SH-SY5Y (cell line): Measurements from ENCODE around the gene ABCB7.

Source experiments
- GATA2 ChIP-seq: IDR thresholded peaks from 2 replicates; pipeline ENCODE4 v1.6.1; 2011; ENCODE audit warnings: mild to moderate bottlenecking, low read depth, low read length
- GATA3 ChIP-seq: IDR thresholded peaks from 2 replicates; pipeline ENCODE4 v1.6.1; 2011; ENCODE audit warnings: low read depth, mild to moderate bottlenecking, low read length, moderate library complexity

The ABCB7 gene

DNA sequence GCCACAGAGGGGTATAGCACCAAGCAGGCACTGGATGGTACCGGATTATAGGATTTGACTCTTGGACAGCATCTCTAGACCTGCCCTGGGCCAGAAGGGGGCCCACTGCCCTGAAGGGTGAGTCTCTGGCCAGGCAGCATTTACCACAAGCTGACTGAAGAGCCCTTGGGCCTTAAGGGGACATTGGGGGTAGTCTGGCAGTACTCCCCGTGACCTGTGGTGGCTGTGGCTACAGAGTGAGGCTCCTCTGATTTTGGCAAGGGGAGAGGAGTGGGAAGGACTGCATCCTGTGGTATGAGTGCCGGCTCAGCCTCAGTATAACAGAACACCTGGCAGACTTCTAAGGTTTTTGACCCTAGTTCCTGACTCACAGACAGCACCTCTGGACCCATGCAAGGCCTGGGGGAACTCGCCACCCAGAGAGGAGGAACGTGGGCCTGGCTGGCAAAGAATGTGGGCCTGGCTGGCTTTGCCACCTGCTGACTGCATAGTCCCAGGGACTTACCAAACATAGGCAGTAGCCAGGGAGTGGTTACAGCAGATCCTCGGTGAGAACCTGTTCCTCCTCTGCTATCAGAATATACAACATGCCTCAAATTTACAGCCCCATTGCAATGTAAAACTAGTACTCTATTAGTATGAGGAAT lies 48.1 kb downstream of the ABCB7 start:
- TF ChIP-seq GATA3 (no peak), GATA2 (no peak)

DNA sequence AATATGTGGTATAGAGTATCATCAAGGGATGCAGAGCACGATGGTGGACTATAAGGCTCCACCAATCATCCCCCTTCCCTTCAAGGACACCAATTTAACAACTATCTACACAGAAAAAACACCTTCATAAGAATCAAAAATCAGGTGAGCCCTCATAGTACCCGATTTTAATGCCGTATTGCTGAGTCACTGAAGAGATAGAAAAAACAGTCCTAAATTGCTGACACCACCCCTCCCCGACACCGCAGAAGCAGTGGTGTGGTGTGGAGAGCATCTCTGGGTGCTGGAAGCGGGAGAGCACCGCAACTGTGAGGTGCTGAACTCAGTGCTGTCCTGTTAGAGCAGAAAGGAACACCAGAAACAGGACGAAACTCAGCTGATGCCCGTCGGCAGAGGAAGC lies 49.3 kb downstream of the ABCB7 start:
- TF ChIP-seq GATA3 (no peak), GATA2 (no peak)

DNA sequence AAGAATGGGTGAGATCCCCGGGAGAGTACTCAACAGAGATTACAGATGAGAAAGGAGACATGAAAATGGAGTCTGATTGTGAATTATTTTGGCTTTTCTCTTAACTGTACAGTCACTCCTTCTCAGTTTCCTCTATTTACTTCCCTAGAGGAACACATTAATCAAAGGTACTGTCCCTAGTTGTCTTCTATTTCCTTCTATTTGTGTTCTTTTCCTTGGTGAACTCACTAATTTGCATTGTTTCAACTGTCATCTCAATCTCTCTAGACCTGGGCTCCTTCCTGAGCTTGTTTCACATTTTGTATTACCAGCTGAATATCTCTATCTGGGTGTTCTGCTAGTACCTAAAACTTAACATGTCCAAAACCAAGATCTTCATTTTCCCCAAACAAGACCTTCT lies 59.8 kb downstream of the ABCB7 start:
- no peak for TF ChIP-seq GATA3
- no peak for TF ChIP-seq GATA2

DNA sequence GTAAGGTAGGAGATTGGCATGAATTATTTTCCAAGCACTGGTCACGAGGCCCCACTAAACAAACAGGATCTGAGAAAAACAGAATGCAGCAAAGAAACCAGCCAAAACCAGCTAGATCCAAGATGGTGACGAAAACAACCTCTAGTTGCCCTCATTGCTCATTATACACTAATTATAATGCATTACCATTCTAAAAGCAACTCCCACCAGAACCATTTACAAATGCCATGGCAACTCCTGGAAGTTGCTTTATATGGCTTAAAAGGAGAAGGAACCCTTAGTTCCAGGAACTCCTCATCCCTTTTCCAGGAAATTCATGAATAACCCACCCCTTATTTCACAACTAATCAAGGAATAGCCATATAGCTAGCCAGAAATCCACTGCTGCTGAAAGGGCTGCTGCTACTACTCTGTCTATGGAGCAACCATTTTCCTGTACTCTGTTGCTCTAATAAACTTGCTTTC lies 69.3 kb downstream of the ABCB7 start:
- TF ChIP-seq GATA2 = no peak
- no peak for TF ChIP-seq GATA3

DNA sequence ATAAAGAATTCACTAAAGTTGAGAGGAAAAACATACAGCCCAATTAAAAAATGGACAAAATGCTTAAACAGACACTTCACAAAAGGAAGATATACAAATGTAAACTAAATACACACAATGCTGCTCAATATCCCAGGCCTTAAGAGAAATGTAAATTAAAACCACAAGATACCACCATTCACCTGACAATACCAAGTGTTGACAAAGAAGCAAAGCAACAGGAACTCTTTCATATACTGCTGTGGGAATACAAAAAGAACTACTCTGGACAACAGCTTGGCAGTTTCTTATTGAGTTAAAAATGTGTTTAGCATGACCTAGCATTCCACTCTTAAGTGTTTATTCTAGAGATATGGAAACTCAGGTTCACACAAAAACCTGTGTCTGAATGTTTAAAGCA lies 71.3 kb downstream of the ABCB7 start:
- TF ChIP-seq GATA3 = no peak
- no peak for TF ChIP-seq GATA2

DNA sequence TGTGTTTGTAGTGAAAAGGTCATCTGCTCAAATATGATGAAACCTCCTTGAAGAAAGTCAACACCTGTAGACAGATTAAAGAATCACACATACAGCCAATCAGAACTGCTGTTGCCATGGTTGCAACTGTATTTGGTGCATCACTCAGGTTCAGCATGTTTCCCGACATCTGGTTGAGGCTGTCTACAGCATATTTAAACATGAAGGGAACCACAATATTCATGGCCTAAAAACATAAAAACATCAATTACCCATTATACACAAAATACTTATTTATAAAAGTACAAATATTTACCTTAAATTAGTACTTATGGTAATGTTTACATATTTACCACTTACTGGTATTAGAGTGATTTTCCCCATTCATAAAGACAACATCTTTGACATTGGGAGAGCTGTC lies 79.7 kb downstream of the ABCB7 start:
- TF ChIP-seq GATA2 = no peak
- no peak for TF ChIP-seq GATA3

DNA sequence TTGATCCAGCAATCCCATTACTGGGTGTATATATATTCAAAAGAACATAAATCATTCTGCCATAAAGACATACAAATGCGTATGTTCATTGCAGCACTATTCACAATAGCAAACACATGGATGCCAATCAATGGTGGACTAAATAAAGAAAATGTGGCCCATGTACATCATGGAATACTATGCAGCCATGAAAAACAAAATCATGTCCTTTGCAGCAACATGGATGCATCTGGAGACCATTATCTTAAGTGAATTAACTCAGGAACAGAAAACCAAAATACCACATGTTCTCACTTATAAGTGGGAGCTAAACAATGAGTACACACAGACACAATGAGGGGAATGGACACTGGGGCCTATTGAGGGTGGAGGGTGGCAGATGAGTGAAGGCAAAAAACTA lies 81.6 kb downstream of the ABCB7 start:
- no peak for TF ChIP-seq GATA2
- TF ChIP-seq GATA3 = no peak

DNA sequence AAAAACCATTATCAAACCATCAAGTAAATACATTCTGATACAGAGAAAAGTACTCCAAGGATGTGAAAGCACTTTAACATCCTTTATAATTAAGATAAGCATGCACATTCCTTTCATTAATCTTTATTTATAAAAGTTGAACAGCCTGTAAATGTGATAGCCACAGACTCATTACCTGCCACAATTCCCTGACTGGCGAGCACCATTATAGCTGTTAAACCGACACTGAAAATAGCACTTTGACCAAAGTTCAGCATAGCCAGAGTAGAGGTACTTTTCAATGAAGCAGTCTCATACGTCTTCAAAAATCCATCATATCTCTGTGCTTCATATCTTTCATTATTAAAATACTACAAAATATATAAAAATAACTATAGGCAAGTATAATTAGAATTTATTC lies 84.7 kb downstream of the ABCB7 start:
- TF ChIP-seq GATA2 (no peak), GATA3 (no peak)

DNA sequence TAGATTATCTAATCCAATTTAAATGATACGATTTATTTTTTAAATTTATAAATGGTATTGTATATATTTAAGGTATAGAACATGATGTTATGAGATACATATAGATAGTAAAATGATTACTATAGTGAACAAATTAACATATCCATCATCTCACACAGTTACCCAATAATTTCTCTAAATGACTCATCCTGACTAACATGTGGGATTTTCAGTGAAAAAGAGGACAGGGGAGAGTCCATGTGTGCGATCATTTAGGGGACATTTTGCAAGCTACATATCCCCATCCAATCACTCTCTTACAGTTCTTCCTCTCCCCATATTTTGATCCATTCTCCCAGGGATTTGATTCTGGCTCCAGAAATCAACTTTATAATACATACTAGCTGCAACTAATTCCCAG lies 88.2 kb downstream of the ABCB7 start:
- TF ChIP-seq GATA3 (no peak), GATA2 (no peak)

DNA sequence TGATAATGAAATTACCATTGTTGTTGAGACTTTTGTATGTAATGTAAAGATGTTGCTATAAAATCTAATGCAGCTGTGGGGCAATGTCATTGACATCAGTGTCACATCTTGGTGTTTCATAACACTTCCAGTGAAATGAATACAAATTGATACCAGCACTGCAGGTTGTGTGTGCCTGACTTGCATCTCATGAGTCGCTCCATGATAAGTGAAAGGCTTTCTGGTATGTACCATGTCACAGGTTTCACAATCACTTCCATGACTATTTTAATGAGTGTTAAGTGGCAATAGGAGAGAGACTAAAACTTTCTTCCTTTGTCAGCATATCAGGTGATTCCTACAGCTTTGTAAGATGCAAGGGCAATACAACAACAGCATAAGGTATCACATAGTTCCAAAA lies 94.4 kb downstream of the ABCB7 start:
- TF ChIP-seq GATA2 (no peak), GATA3 (no peak)

DNA sequence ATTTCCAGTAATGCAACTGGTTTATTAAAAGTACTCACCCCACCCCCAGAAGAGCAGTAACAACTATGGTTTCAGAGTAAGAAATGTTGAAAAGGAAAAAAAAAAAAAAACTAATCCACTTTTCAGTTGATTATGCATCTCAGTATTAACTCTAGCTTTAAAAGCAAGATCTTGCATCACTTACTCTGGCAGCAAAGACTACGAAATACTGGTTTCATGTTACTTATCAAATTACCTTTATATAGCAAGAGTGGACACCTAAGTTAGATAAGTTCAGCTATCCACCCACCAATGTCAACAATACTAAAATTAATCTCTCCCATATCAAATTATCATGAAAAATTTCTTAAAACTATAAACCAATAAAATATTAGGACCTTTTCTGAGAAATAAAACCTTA lies 105.0 kb downstream of the ABCB7 start:
- TF ChIP-seq GATA3 (no peak), GATA2 (no peak)

DNA sequence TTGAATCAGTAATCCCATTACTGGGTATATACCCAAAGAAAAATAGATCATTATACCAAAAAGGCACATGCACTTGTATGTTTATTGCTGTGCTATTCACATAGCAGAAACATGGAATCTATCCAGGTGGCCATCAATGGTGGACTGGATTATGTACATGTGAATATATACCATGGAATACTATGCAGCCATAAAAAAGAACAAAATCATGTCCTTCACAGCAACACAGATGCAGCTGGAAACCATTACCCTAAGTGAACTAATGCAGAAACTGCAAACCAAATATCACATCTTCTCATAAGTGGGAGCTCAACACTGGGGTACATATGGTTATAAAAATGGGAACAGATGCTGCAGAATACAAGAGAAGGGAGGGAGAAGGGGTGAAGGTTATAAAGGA lies 110.7 kb downstream of the ABCB7 start:
- TF ChIP-seq GATA2 (no peak), GATA3 (no peak)

DNA sequence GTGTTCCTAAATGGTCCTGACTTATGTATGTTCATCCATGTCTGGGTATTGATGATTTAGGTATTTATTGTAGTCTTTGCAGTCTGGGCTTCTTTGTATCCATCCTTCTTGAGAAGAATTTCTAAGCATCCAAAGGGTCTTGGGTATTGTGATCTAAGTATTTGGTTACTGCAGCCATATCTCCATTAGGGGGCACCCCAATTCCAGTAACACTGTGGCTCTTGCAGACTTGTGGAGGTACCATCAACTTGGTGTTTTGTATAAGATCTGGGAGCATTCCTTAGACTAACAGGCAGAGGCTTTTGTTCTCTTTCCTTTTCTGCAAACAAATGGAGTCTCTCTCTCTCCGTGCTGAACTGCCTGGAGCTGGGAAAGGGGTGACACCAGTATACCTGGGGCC lies 117.2 kb downstream of the ABCB7 start:
- TF ChIP-seq GATA3 (no peak), GATA2 (no peak)
